NCI-H510A (cell line): ENCODE data around the gene HAGH.

Experiments used
- DNase-seq: peaks from one replicate; lab custom pipeline; 2025; lab: John Stamatoyannopoulos, UW

The HAGH gene

GRCh38 chr16:1831186-1832075, 4.8 kb upstream of the HAGH start:
- no peak for DNase-seq

GRCh38 chr16:1830213-1830612, 3.6 kb upstream of the HAGH start:
- DNase-seq: no peak

- no peak for DNase-seq
Measured at GRCh38 chr16:1828645-1829410, 2.2 kb upstream of the HAGH start.

GRCh38 chr16:1825864-1826690, 548 bp downstream of the HAGH start:
- DNase-seq: no peak

GRCh38 chr16:1825381-1825863, 1.2 kb downstream of the HAGH start:
- DNase-seq: no peak

GRCh38 chr16:1823821-1824220, 2.8 kb downstream of the HAGH start:
- no peak for DNase-seq

GRCh38 chr16:1822801-1823200, 3.8 kb downstream of the HAGH start:
- no peak for DNase-seq

- DNase-seq: no peak
Measured at GRCh38 chr16:1821861-1822611, 4.6 kb downstream of the HAGH start.

- DNase-seq: no peak
Measured at GRCh38 chr16:1820946-1821290, 5.7 kb downstream of the HAGH start.

GRCh38 chr16:1820096-1820945, 6.3 kb downstream of the HAGH start:
- DNase-seq: no peak

- DNase-seq: no peak
Measured at GRCh38 chr16:1819611-1820010, 7.0 kb downstream of the HAGH start.

- DNase-seq: no peak
Measured at GRCh38 chr16:1818873-1819525, 7.6 kb downstream of the HAGH start.

GRCh38 chr16:1818204-1818872, 8.3 kb downstream of the HAGH start:
- DNase-seq: no peak

- no peak for DNase-seq
Measured at GRCh38 chr16:1817716-1818115, 8.9 kb downstream of the HAGH start.

- no peak for DNase-seq
Measured at GRCh38 chr16:1817276-1817589, 9.4 kb downstream of the HAGH start.

GRCh38 chr16:1816396-1817275, 10.0 kb downstream of the HAGH start:
- DNase-seq: no peak

- no peak for DNase-seq
Measured at GRCh38 chr16:1815461-1815860, 11.2 kb downstream of the HAGH start.

- no peak for DNase-seq
Measured at GRCh38 chr16:1812732-1813163, 13.9 kb downstream of the HAGH start.

GRCh38 chr16:1810536-1810935, 16.1 kb downstream of the HAGH start:
- DNase-seq: no peak
